OCI-LY1 (cell line): ENCODE results near the gene NEDD4L.

Experiments
- H2AFZ ChIP-seq: fragments of 200-600 bp; sonication (generic), shearing (Covaris generic); 2 replicates; pipeline ENCODE4 v1.6.0; 2014; ENCODE audit warnings: antibody characterized with exemption, mild to moderate bottlenecking, low read length
- H3F3A ChIP-seq: fragments of 200-600 bp; sonication (generic), shearing (Covaris generic); 2 replicates; pipeline ENCODE4 v1.6.0; 2014; ENCODE audit warnings: mild to moderate bottlenecking, antibody characterized with exemption, low read length, moderate library complexity; ENCODE audit not compliant: insufficient read depth
- H3K27ac ChIP-seq: fragments of 200-600 bp; sonication (generic); 2 replicates; pipeline ENCODE4 v1.5.1; 2014; ENCODE audit warnings: low read length, mixed run types, mild to moderate bottlenecking, low read depth; ENCODE audit not compliant: poor library complexity, severe bottlenecking
- H3K27me3 ChIP-seq: fragments of 200-600 bp; sonication (generic); 2 replicates; pipeline ENCODE4 v1.6.0; 2014; ENCODE audit warnings: antibody characterized with exemption, mild to moderate bottlenecking, low read length, moderate library complexity; ENCODE audit not compliant: insufficient read depth
- H3K36me3 ChIP-seq: fragments of 200-600 bp; sonication (generic); 2 replicates; pipeline ENCODE4 v1.6.1; 2014; ENCODE audit warnings: mild to moderate bottlenecking, antibody characterized with exemption, low read length, moderate library complexity, mixed read lengths; ENCODE audit not compliant: insufficient read depth
- H3K4me1 ChIP-seq: fragments of 200-600 bp; sonication (generic); 2 replicates; pipeline ENCODE4 v1.5.1; 2014; ENCODE audit warnings: mild to moderate bottlenecking, low read length, moderate library complexity; ENCODE audit not compliant: insufficient read depth, severe bottlenecking
- H3K4me2 ChIP-seq: fragments of 200-600 bp; sonication (generic), shearing (Covaris generic); 2 replicates; pipeline ENCODE4 v1.6.1; 2014; ENCODE audit warnings: low read length
- H3K4me3 ChIP-seq: fragments of 200-600 bp; sonication (generic); 2 replicates; pipeline ENCODE4 v1.5.1; 2014; ENCODE audit warnings: low read length, low read depth, mild to moderate bottlenecking, mixed read lengths; ENCODE audit not compliant: poor library complexity, severe bottlenecking
- H3K79me2 ChIP-seq: fragments of 200-600 bp; shearing (Covaris generic); 2 replicates; pipeline ENCODE4 v1.6.1; 2016; ENCODE audit warnings: mixed run types, low read length, mixed read lengths; ENCODE audit not compliant: insufficient read depth
- H3K9ac ChIP-seq: fragments of 200-600 bp; sonication (generic), shearing (Covaris generic); 2 replicates; pipeline ENCODE4 v1.6.1; 2014; ENCODE audit warnings: mild to moderate bottlenecking, low read length, mixed read lengths
- H3K9me2 ChIP-seq: fragments of 200-600 bp; sonication (generic), shearing (Covaris generic); 2 replicates; pipeline ENCODE4 v1.6.1; 2014; ENCODE audit warnings: low read depth, mild to moderate bottlenecking, low read length, mixed read lengths
- H3K9me3 ChIP-seq: fragments of 200-600 bp; shearing (Covaris generic); 2 replicates; pipeline ENCODE4 v1.6.1; 2014; ENCODE audit warnings: low read length, mixed read lengths
- H4K20me1 ChIP-seq: fragments of 200-600 bp; sonication (generic), shearing (Covaris generic); 2 replicates; pipeline ENCODE4 v1.6.0; 2016; ENCODE audit warnings: mild to moderate bottlenecking, low read length; ENCODE audit not compliant: insufficient read depth
- EZH2 ChIP-seq: fragments of 200-600 bp; sonication (generic), shearing (Covaris generic); IDR thresholded peaks from 2 replicates; pipeline ENCODE4 v1.8.0; 2017; ENCODE audit warnings: borderline replicate concordance, mixed run types, mild to moderate bottlenecking, antibody characterized with exemption, low read length, moderate library complexity, mixed read lengths
- TF ChIP-seq, protein P1 (sequence below): fragments of 200-600 bp; sonication (generic), shearing (Covaris generic); IDR thresholded peaks from 2 replicates; pipeline ENCODE4 v1.5.1; 2017; ENCODE audit warnings: mild to moderate bottlenecking, antibody characterized with exemption, low read length, moderate library complexity, mixed read lengths

The NEDD4L gene

DNA sequence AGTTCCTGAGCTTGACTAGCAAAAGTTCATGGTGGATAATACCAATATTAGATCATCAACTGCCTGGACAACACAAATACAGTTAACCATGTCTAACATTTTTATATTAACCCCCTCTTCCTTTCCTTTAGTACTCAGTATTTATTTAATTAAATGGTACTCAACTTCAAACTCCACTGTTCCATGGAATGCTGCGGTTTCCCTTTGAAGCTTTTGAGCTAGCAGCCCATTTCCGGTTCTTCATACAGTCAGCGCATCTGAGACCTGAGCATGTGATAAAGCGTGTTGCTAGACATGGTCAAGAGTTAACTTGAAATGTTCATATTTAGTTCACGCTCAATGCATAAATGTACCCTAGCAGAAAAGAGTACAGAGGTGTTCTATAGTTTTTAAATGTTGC, 306.5 kb downstream of the NEDD4L start:
- H3K9me2 ChIP-seq = no peaks in the 10 kb centered on the region
- H3K36me3 ChIP-seq = no peaks in the 10 kb centered on the region
- H2AFZ ChIP-seq = no peak overlapping the region
- TF ChIP-seq, protein P1, sequence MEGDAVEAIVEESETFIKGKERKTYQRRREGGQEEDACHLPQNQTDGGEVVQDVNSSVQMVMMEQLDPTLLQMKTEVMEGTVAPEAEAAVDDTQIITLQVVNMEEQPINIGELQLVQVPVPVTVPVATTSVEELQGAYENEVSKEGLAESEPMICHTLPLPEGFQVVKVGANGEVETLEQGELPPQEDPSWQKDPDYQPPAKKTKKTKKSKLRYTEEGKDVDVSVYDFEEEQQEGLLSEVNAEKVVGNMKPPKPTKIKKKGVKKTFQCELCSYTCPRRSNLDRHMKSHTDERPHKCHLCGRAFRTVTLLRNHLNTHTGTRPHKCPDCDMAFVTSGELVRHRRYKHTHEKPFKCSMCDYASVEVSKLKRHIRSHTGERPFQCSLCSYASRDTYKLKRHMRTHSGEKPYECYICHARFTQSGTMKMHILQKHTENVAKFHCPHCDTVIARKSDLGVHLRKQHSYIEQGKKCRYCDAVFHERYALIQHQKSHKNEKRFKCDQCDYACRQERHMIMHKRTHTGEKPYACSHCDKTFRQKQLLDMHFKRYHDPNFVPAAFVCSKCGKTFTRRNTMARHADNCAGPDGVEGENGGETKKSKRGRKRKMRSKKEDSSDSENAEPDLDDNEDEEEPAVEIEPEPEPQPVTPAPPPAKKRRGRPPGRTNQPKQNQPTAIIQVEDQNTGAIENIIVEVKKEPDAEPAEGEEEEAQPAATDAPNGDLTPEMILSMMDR = no peak
- TF ChIP-seq EZH2 = no peak
- no peak overlapping the region for H3K4me2 ChIP-seq
- no peak overlapping the region for H3K4me3 ChIP-seq
- no peaks in the 10 kb centered on the region for H3K27me3 ChIP-seq
- H4K20me1 ChIP-seq = no peaks in the 10 kb centered on the region
- no peak overlapping the region for H3K27ac ChIP-seq
- H3K79me2 ChIP-seq = no peaks in the 10 kb centered on the region
- no peaks in the 10 kb centered on the region for H3K4me1 ChIP-seq
- no peak overlapping the region for H3K9ac ChIP-seq
- no peaks in the 10 kb centered on the region for H3K9me3 ChIP-seq
- no peaks in the 10 kb centered on the region for H3F3A ChIP-seq

DNA sequence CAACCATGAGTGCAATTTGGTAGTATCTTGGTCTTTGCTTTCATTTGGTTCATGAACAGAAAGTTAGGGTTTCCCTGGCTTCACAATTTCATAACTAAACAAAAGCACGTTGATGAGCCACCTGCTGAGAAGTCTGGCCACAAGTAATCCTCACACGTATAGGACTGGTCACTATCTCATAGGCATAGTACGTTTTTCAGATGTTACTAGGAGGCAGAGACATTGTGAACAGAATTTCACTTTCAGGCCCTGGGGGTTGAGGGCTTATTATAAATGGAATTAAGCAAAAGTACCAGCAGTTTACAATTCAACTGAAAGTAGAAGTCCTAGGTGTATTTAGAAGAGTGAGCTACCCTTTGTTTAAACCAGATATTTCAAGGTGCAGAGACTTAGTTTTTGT, 307.8 kb downstream of the NEDD4L start:
- Histone ChIP-seq H4K20me1 (no peaks in the 10 kb centered on the region), H3K27me3 (no peaks in the 10 kb centered on the region), H3K9me2 (no peaks in the 10 kb centered on the region), H3K9ac (no peak overlapping the region), H3K36me3 (no peaks in the 10 kb centered on the region), H3K79me2 (no peaks in the 10 kb centered on the region), H3K27ac (no peak overlapping the region), H2AFZ (no peak overlapping the region), H3K4me2 (no peak overlapping the region), H3K9me3 (no peaks in the 10 kb centered on the region), H3F3A (no peaks in the 10 kb centered on the region), H3K4me3 (no peak overlapping the region), H3K4me1 (no peaks in the 10 kb centered on the region)
- TF ChIP-seq, protein P1 = no peak
- no peak for TF ChIP-seq EZH2

DNA sequence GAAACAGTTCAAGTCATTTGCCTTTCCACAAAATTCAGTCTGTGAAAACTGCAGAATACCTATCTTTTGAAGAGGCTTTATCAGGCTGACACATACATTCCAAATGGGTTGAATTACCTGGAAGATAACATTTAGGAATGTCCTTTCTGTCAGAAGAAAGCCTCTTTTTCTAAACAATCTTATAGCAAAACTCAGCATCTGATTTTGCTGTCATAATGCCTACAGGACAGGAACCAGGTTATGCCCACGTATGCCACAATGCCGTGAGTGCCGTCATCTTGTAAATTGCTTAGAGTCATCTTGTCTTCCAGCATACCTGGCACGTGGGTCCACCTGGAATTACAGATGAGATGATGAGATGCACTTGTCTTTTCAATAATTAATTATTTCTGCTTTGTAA, 309.6 kb downstream of the NEDD4L start:
- H3K4me1 ChIP-seq = no peaks in the 10 kb centered on the region
- no peaks in the 10 kb centered on the region for H3K36me3 ChIP-seq
- TF ChIP-seq EZH2 = no peak
- TF ChIP-seq, protein P1 = no peak

More for the DNA sequence above, 309.6 kb downstream of the NEDD4L start:
- no peak overlapping the region for H3K27ac ChIP-seq
- H3K79me2 ChIP-seq = no peaks in the 10 kb centered on the region
- H3K27me3 ChIP-seq = no peaks in the 10 kb centered on the region
- H3K4me2 ChIP-seq = no peak overlapping the region
- H3K9me2 ChIP-seq = no peaks in the 10 kb centered on the region
- H3K9ac ChIP-seq = no peak overlapping the region
- no peaks in the 10 kb centered on the region for H3K9me3 ChIP-seq
- H4K20me1 ChIP-seq = no peaks in the 10 kb centered on the region
- H2AFZ ChIP-seq = no peak overlapping the region
- no peaks in the 10 kb centered on the region for H3F3A ChIP-seq
- no peak overlapping the region for H3K4me3 ChIP-seq
